HG02943 (cell line): Measurements from ENCODE around the gene PDZRN3.

Experiments used
- ATAC-seq: cut with Tn5 transposase; IDR thresholded peaks from one replicate; pipeline ENCODE4 v1.9.1; 2021; ENCODE audit warnings: mild to moderate bottlenecking, low read depth, moderate library complexity; ENCODE audit not compliant: unreplicated experiment

The PDZRN3 gene

DNA sequence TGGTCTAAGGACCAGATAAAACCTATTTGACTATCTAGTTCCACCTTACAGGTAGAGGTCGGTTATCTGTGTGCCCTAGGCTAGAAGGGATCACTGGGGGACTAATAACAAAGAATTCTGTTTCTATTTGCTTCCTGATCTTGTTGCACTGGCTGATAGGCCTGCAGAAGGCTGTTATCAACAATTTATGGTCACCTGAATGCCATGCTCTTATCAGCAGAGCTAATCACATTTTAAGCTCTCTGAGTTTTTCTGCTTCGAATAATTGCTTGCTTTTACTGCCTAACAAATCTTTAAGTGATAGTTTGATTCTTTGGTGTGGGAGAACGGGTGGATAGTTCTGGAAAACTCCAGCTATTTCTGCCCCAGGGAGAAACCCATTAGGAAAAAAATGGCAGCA is 263.1 kb downstream of the PDZRN3 start:
- no peak for ATAC-seq

DNA sequence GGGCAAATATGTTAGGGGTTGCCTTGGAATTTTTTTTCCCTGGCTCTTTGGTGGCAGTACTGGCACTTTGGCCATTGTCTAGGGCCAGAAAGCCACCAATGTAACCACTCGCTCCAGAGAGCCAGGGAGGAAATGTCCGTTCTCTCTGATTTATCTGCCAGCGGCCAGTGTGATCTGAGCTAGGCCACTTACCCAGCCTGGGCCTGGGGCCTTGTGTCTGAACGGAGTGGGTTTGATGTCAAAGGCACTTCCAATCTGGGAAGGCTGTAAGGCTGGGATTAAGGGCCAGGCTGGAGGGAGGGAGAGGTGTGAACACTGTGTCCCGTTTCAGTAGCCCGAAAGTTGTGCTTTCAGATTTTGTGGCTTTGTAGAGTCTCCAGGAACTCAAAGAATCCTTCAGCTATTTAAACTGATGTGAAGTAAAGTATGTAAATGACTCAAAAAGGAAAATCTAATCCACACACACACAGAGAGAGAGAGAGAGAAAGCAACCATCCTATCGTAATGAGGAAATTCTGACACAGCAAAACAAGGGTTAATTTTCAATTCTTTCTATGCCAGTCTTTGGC is 271.0 kb downstream of the PDZRN3 start:
- no peak for ATAC-seq

DNA sequence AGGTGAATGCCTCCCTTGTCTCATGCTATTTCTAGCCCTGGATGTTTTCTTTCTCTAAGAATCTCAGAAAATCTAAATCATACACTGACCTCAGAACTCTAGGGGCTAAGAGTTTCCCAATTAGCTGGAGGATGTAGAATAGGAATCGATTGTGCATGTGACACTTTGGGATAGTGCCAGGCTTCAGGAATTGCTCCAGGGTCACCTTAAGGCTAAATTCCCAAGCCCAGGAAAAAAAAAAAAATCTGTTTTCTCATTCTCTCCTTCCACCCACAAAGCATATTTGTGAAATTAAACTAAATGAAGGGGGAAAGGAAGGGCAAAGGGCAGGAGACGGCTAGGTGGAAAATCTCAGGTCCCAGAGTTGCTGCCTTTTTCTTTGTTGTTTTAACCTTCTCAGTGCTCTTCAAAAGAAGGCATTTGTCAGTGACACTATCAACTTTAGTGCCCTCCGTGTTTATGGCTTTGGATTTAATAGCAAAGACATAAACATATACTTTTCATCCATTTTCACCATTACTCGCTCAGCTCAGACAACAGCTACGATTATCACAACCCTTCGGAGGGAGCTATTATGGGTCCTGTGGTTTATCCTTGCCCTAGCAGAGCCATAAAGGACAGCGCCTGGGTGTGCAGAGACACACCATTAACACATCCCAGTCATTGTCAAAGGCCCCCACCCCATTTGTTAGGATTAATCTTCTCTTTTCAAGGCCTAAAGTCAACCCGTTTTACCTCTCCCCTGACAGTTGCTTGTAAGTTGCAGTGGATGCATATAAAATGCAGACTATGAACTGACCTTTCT is 271.7 kb downstream of the PDZRN3 start:
- no peak for ATAC-seq

DNA sequence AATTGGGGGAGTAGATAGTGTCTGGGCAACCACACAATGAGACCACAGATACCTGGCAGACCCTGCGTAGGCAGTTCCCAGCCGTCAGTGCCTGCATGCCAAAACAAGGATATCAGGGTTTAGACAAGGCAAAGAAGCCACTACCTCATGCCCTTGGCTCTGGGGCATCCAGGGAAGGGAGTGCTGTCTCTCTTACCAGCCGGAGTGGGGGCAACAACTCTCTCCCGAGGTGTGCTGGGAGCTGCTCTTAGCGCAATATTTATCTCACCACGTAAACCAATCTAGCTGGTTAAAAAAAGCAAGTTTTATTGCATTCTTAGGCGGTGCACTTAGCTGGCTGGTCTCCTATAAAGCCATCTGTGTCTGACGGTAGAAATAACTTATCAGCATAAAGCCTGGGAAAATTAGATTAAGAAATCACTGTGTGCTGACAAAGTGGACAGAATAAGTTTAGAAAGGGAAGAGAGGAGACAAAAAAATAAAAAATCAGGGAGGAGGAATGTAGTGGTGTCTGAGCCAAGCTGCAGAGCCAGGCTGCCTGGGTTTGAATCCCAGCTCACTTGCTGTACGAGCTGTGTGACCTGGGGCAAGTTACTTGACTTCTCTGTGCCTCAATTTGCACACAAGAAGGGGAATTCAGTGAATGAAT is 273.2 kb downstream of the PDZRN3 start:
- no peak for ATAC-seq

GRCh38 chr3:73350996-73351395 is 273.7 kb downstream of the PDZRN3 start:
- ATAC-seq: no peak

- no peak for ATAC-seq
Observed at GRCh38 chr3:73349657-73350056, 275.1 kb downstream of the PDZRN3 start.

DNA sequence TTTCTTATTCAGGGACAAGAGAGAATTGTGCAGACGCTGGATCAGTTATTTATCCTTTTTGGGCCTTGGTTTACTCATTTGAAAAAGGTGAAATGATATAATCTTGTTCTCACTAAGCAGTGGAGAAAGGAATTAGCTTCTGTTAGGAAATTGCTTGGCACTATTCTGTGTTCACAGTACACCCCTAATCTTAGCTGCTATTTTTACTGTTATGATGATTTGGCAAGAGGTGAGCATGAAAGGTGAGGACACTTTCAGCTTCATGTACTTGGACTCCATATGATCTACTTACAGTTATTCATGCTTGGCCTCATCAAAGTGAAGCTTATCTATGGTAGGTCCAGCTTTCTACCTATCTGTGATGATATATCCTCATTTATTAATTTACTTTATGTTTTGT is 282.7 kb downstream of the PDZRN3 start:
- no peak for ATAC-seq

- no peak for ATAC-seq
Observed at GRCh38 chr3:73341272-73341935, 283.3 kb downstream of the PDZRN3 start.

- no peak for ATAC-seq
Observed at GRCh38 chr3:73332558-73332957, 292.2 kb downstream of the PDZRN3 start.
